ENCODE results near the gene CIAO1. TPM values are rescaled to one million over a fixed set of nuclear protein-coding genes. Genes with fewer than 3 reads are reported as not detected.

Gene CIAO1
- polyA plus RNA-seq, 2 of the 4 experiments (the other 2 are of a cell fraction): 83.2 to 99.7 TPM

DNA sequence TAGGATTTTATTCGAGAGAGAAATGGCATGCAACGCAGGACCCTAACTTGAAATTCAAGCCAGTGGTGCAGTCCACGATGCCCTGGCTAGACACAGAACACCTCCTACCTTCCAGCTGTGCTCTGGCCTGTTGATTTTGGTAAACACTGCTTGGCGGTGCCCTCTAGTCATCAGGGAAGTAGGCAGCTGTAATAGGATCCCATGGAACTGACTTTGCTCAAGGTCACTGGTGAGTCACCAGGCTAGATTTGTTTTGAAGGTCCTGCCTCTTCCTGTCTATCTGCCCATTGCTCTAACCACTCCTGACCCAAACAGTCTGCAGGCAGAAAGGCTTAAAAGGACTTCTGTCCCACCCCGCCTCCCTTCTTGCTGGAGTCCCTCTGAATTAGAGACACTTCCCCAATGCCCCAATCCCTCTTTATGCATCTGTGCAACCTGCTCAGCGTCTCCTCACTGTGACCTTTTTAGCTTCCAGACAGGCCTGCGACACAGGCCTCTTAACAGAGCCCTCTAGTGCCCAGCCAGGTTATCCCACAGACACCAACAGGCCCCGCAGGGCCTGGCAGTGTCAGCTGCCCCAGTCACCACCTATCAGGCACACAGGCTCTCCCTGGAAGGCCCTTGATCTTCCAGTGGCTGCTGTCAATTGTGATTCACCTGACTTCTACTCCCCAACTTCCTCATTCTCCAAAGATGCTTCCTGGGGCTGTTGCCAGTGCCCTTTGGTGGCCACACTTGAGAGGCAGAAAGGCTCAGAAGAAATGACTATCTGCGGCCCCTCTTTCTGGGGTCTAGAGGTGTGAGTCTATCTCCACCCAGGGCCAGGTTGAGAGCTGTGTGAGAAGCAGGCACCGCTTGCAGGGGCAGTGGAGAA, 5.4 kb upstream of the CIAO1 start (continued):
- TF ChIP-seq, protein P1, sequence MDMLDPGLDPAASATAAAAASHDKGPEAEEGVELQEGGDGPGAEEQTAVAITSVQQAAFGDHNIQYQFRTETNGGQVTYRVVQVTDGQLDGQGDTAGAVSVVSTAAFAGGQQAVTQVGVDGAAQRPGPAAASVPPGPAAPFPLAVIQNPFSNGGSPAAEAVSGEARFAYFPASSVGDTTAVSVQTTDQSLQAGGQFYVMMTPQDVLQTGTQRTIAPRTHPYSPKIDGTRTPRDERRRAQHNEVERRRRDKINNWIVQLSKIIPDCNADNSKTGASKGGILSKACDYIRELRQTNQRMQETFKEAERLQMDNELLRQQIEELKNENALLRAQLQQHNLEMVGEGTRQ (IDR thresholded peaks at IDR 0.05): peak; percentile 73
- TF ChIP-seq FOXS1 (CRISPR knock-in tag; IDR thresholded peaks at IDR 0.05) (no peak), NR3C1 (IDR thresholded peaks at IDR 0.05) (no peak), TP53 (CRISPR knock-in tag; IDR thresholded peaks at IDR 0.05) (no peak), NFE2L2 (conservative IDR thresholded peaks at IDR 0.05; ENCODE audit: low read length) (no peak), TFCP2L1 (CRISPR knock-in tag; IDR thresholded peaks at IDR 0.05) (no peak), CEBPB (IDR thresholded peaks at IDR 0.05) (peak in 1 of 2 experiments; percentile 46; a peak in 1 of 4 replicates), GATA3 (IDR thresholded peaks at IDR 0.05; ENCODE audit: borderline replicate concordance) (no peak), EHMT2 (IDR thresholded peaks at IDR 0.05; ENCODE audit: low read depth) (no peak), HEYL (CRISPR knock-in tag; IDR thresholded peaks at IDR 0.05) (no peak), RCOR1 (IDR thresholded peaks at IDR 0.05; ENCODE audit: low read depth, low read length) (no peak), HDAC2 (IDR thresholded peaks at IDR 0.05) (no peak)
- TF ChIP-seq, protein P2, sequence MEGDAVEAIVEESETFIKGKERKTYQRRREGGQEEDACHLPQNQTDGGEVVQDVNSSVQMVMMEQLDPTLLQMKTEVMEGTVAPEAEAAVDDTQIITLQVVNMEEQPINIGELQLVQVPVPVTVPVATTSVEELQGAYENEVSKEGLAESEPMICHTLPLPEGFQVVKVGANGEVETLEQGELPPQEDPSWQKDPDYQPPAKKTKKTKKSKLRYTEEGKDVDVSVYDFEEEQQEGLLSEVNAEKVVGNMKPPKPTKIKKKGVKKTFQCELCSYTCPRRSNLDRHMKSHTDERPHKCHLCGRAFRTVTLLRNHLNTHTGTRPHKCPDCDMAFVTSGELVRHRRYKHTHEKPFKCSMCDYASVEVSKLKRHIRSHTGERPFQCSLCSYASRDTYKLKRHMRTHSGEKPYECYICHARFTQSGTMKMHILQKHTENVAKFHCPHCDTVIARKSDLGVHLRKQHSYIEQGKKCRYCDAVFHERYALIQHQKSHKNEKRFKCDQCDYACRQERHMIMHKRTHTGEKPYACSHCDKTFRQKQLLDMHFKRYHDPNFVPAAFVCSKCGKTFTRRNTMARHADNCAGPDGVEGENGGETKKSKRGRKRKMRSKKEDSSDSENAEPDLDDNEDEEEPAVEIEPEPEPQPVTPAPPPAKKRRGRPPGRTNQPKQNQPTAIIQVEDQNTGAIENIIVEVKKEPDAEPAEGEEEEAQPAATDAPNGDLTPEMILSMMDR (IDR thresholded peaks at IDR 0.05): peak; percentile 66

DNA sequence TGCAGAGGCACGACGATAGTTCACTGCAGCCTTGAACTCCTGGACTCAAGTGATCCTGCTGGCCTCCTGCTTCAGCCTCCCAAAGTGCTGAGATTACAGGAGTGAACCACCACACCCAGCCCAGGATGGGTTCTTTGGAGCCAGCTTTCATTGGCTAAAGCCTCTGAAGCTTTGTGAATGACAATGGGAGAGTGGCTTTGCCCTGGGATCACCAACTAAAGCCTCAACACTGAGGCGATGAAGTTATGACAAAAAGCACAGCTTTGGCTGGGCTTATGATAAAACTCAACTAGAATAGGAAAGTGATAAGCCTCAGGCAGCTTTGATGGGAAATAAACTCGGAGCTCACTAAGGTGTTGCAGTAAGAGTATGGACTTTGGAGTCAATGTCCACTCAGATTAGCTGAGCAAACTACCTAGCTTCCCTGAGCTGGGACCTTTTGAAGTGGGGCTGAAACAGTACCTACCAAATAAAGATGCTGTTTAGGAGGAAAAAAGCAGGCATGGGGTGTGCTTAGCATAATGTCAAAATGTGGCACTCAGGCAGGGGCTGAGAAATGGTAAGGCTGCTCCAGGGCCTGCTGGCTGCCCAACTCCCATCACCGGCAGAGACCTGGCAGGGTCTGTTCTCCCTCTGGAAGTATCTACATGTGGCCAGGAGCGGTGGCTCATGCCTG, 4.6 kb upstream of the CIAO1 start:
- H3K4me1 ChIP-seq: peaks cover 36% of the 10 kb centered on the region
- no peak for TF ChIP-seq POLR2AphosphoS2 (conservative IDR thresholded peaks at IDR 0.05; ENCODE audit: low read length)
- TF ChIP-seq HDAC2 (IDR thresholded peaks at IDR 0.05): no peak
- TF ChIP-seq EHF (CRISPR knock-in tag; IDR thresholded peaks at IDR 0.05): no peak
- TF ChIP-seq MAFK (IDR thresholded peaks at IDR 0.05; ENCODE audit: partially characterized antibody): no peak
- TF ChIP-seq MAZ (IDR thresholded peaks at IDR 0.05; ENCODE audit: borderline replicate concordance, low read depth, low read length): no peak
- no peak for TF ChIP-seq TP53 (CRISPR knock-in tag; IDR thresholded peaks at IDR 0.05)
- TF ChIP-seq CEBPB (IDR thresholded peaks at IDR 0.05): no peak
- no peak for TF ChIP-seq ESRRA (IDR thresholded peaks at IDR 0.05; ENCODE audit: borderline replicate concordance, low read length)
- TF ChIP-seq POLR2A (IDR thresholded peaks at IDR 0.05; ENCODE audit: low read length): no peak
- FAIRE-seq (no peak), DNase-seq (ENCODE audit: low read depth in 1 of 2, low spot score in 1 of 2) (no peak), ATAC-seq (no peak)
- ChIA-PET CTCF (interaction anchor here (0.7 to 3.8 kb wide), 19 partner anchors 9 to 269 kb away, joined by 3 to 20 read pairs (median 4); partner anchors contain the start of genes ANKRD36C, ASTL and STARD7), POLR2A (interaction anchor here (0.5 to 2.7 kb wide), 2 partner anchors 43 to 53 kb away, joined by 4 to 17 read pairs; partner anchors contain the start of gene STARD7)
- no peaks in the 10 kb centered on the region for H3K9me3 ChIP-seq
- peak overlapping the region; percentile 70 for H3K4me2 ChIP-seq
- peak overlapping the region; percentile 65 to 75 for H3K27ac ChIP-seq
- WGBS (ENCODE audit: missing lambda C conversion rate): 90% methylated on average over 6 of the region's 6 CpGs
- no peak overlapping the region for H3K4me3 ChIP-seq

DNA sequence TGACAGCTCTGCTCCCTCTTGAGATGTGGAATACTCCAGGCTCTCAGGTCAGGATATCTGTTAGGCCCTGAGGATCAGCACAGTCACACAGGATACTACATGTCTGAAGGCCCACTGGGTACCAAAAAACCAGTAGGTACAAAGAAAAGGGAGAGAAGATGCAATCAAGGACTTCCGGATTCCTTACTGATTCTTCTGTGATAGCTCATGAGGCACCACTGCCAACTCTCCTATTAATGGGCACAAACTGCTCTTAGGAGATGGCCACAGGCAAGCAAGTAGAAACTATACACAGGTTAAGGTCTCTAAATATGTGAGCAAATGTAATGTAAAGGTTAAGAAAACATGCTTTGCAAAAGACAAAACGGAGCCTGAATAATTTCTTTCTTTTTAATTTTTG, 3.7 kb upstream of the CIAO1 start:
- Histone ChIP-seq H3K4me3 (no peak overlapping the region), H3K27ac (no peak overlapping the region), H3K4me2 (no peak overlapping the region), H3K9me3 (no peaks in the 10 kb centered on the region), H3K4me1 (peaks cover 39% of the 10 kb centered on the region)
- WGBS (ENCODE audit: missing lambda C conversion rate): 85% methylated on average over 2 of the region's 2 CpGs
- POLR2A ChIA-PET: no interaction called here
- CTCF ChIA-PET: interaction anchor here (0.6 to 3.8 kb wide), 5 partner anchors 48 to 269 kb away, joined by 3 to 20 read pairs (median 5); partner anchors contain the start of genes ANKRD36C and ASTL
- ATAC-seq: no peak
- no peak for DNase-seq (ENCODE audit: low read depth in 1 of 2, low spot score in 1 of 2)
- FAIRE-seq: no peak
- TF ChIP-seq TP53 (CRISPR knock-in tag; IDR thresholded peaks at IDR 0.05) (no peak), HEYL (CRISPR knock-in tag; IDR thresholded peaks at IDR 0.05) (no peak), EHMT2 (IDR thresholded peaks at IDR 0.05; ENCODE audit: low read depth) (no peak), ZNF302 (CRISPR knock-in tag; IDR thresholded peaks at IDR 0.05) (no peak), EHF (CRISPR knock-in tag; IDR thresholded peaks at IDR 0.05) (no peak), TFCP2L1 (CRISPR knock-in tag; IDR thresholded peaks at IDR 0.05) (no peak), FOSB (CRISPR knock-in tag; IDR thresholded peaks at IDR 0.05) (no peak), CHD2 (IDR thresholded peaks at IDR 0.05; ENCODE audit: low read length, partially characterized antibody) (no peak), MYC (IDR thresholded peaks at IDR 0.05; ENCODE audit: borderline replicate concordance, low read length) (no peak), KDM5A (IDR thresholded peaks at IDR 0.05) (no peak), RAD21 (conservative IDR thresholded peaks at IDR 0.05 in 1 of 2, IDR thresholded peaks at IDR 0.05 in 1 of 2) (no peak), ZFP36 (IDR thresholded peaks at IDR 0.05; ENCODE audit: borderline replicate concordance, partially characterized antibody) (no peak), CEBPB (IDR thresholded peaks at IDR 0.05) (no peak)
- TF ChIP-seq, protein P3, sequence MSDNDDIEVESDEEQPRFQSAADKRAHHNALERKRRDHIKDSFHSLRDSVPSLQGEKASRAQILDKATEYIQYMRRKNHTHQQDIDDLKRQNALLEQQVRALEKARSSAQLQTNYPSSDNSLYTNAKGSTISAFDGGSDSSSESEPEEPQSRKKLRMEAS (IDR thresholded peaks at IDR 0.05): no peak
